ENCODE data around the gene PCDH10. TPM values are rescaled to one million over a fixed set of nuclear protein-coding genes. Genes with fewer than 3 reads are reported as not detected.
A peak's percentile ranks its signal among the peaks of the same experiment; 100 is the strongest.

Gene PCDH10
- total and polyA plus RNA-seq, 2 of the 8 experiments (the other 6 are each of a cell fraction or from before 2014, with no cell fraction given), result 2.2 to 10.0 TPM

GRCh38 chr4:133129237-133129636 lies 19.9 kb upstream of the PCDH10 start:
- no peaks in the 10 kb centered on the region for H4K20me1 ChIP-seq (replicated peaks in 1 of 2; ENCODE audit: control insufficient read depth in 1 of 2, insufficient read depth in 2 of 2, low read length in 2 of 2)
- H3K23ac ChIP-seq (ENCODE audit: insufficient read length), result no peak overlapping the region
- no peak overlapping the region for H2BK12ac ChIP-seq (ENCODE audit: low read depth, low read length)
- DNase-seq (ENCODE audit: low read depth in 1 of 2, low spot score in 2 of 2) (no peak), FAIRE-seq (no peak)
- H3K4ac ChIP-seq (replicated peaks; ENCODE audit: insufficient read length, low read depth, low read length), result peak overlapping the region; percentile 34
- ChIA-PET POLR2A (ENCODE audit: partially characterized antibody) (no interaction called here), CTCF (ENCODE audit: partially characterized antibody) (no interaction called here)
- no peak overlapping the region for H2BK120ac ChIP-seq (replicated peaks; ENCODE audit: low read depth, low read length)
- no peak overlapping the region for H3K9ac ChIP-seq (replicated peaks in 1 of 4; ENCODE audit: extremely low read depth in 1 of 4, low read depth in 3 of 4, low read length in 3 of 4)
- no peaks in the 10 kb centered on the region for H3K9me3 ChIP-seq (ENCODE audit: insufficient read depth in 2 of 2, low read depth in 1 of 2, low read length in 1 of 2)
- H2AFZ ChIP-seq (ENCODE audit: low read length), result 0 out of 2 replicates have a peak overlapping the region, but pooled peaks have one; percentile 10
- H3K18ac ChIP-seq (ENCODE audit: extremely low read depth, low read length), result no peak overlapping the region
- H3K4me3 ChIP-seq (ENCODE audit: extremely low read depth in 1 of 4, insufficient read depth in 2 of 4, low read depth in 3 of 4, low read length in 4 of 4), result no peak overlapping the region
- H3K4me1 ChIP-seq (replicated peaks in 1 of 4; ENCODE audit: control insufficient read depth in 3 of 4, insufficient read depth in 4 of 4, low read length in 3 of 4), result peaks cover 0 to 6% (median 1%) of the 10 kb centered on the region in 4 experiments; a peak in 2 of 7 replicates
- H3K56ac ChIP-seq (replicated peaks; ENCODE audit: insufficient read length, low read depth, low read length), result no peak overlapping the region
- H3K27me3 ChIP-seq (replicated peaks in 1 of 4; ENCODE audit: control insufficient read depth in 3 of 4, extremely low read depth in 1 of 4, insufficient read depth in 3 of 4, low read length in 3 of 4), result no peaks in the 10 kb centered on the region
- H3K4me2 ChIP-seq (ENCODE audit: insufficient read depth in 1 of 2, low read depth in 2 of 2, low read length in 2 of 2), result no peak overlapping the region
- no peak overlapping the region for H4K5ac ChIP-seq (ENCODE audit: insufficient read length, low read depth, low read length)
- no peaks in the 10 kb centered on the region for H3K79me2 ChIP-seq (ENCODE audit: control insufficient read depth in 1 of 2, insufficient read depth in 2 of 2, low read length in 2 of 2)
- no peaks in the 10 kb centered on the region for H3K36me3 ChIP-seq (ENCODE audit: control insufficient read depth in 2 of 4, insufficient read depth in 4 of 4, low read length in 3 of 4)
- no peak overlapping the region for H2AK5ac ChIP-seq (ENCODE audit: low read depth, low read length)
- H3K14ac ChIP-seq (ENCODE audit: insufficient read length), result no peak overlapping the region
- no peak for TF ChIP-seq JUND (IDR thresholded peaks at IDR 0.05; ENCODE audit: low read length)
- TF ChIP-seq FOSL1 (IDR thresholded peaks at IDR 0.05; ENCODE audit: insufficient read depth, low read depth, low read length), result no peak
- no peak for TF ChIP-seq JUN (IDR thresholded peaks at IDR 0.05; ENCODE audit: low read depth, low read length)
- TF ChIP-seq RNF2 (IDR thresholded peaks at IDR 0.05; ENCODE audit: borderline replicate concordance, low read depth, low read length, missing control alignments, poor library complexity, severe bottlenecking), result no peak
- TF ChIP-seq TEAD4 (IDR thresholded peaks at IDR 0.05; ENCODE audit: low read depth, low read length), result no peak
- no peak for TF ChIP-seq SP2 (IDR thresholded peaks at IDR 0.05; ENCODE audit: low read length)
- no peak for TF ChIP-seq SRF (IDR thresholded peaks at IDR 0.05; ENCODE audit: low read depth, low read length)
- TF ChIP-seq YY1 (IDR thresholded peaks at IDR 0.05; ENCODE audit: low read depth, low read length), result no peak
- no peak overlapping the region for H2BK20ac ChIP-seq (ENCODE audit: low read length)
- H4K91ac ChIP-seq (replicated peaks; ENCODE audit: insufficient read length, low read length), result no peak overlapping the region
- H4K8ac ChIP-seq (ENCODE audit: extremely low read depth, insufficient read depth, low read length), result no peak overlapping the region
- H3K23me2 ChIP-seq (ENCODE audit: low read depth, low read length), result no peaks in the 10 kb centered on the region
- no peak overlapping the region for H2BK5ac ChIP-seq (ENCODE audit: low read depth, low read length)
- H2BK15ac ChIP-seq (ENCODE audit: low read length), result no peak overlapping the region
- no peaks in the 10 kb centered on the region for H3K79me1 ChIP-seq (ENCODE audit: low read depth, low read length)
- H3K27ac ChIP-seq (ENCODE audit: low read depth, low read length), result no peak overlapping the region

Measured in H1 (cell line).